ENCODE results near the gene ZNF189. TPM values are rescaled to one million over a fixed set of nuclear protein-coding genes. Genes with fewer than 3 reads are reported as not detected.

ZNF189 gene
- 8.7 to 10.4 TPM (median 9.5 TPM) in 5 replicates for total RNA-seq (2022; extraction: Qiagen RNA extraction)

GRCh38 chr9:101398068-101398929, at the start of gene ZNF189, which contains the start of gene MRPL50:
ZNF189 (plus strand) TSS chr9:101398851; CDS start chr9:101399157, 306 bp downstream.
MRPL50 (minus strand) TSS chr9:101398618; CDS start chr9:101398592, 26 bp downstream.

GRCh38 chr9:101384873-101385536, 13.6 kb upstream of the ZNF189 start, which contains the start of gene BAAT:
BAAT (minus strand) TSS chr9:101385006; CDS start chr9:101371404, 13,602 bp downstream.

GRCh38 chr9:101435601-101436079, 37.0 kb downstream of the ZNF189 start, which contains the start of gene ALDOB:
ALDOB (minus strand) TSS chr9:101435774; CDS start chr9:101430887, 4,887 bp downstream.

Other genes with a start within 250 kb of the ZNF189 start
- 0.32 to 0.58 TPM (median 0.42 TPM) in 5 replicates for gene BAAT, start 13.8 kb upstream of the ZNF189 start, total RNA-seq (2022; extraction: Qiagen RNA extraction)
- 12.3 to 20.5 TPM (median 13.8 TPM) in 5 replicates for gene MRPL50, start 233 bp upstream of the ZNF189 start, total RNA-seq (2022; extraction: Qiagen RNA extraction)
- not detected in 5 replicates for gene ALDOB, start 36.9 kb downstream of the ZNF189 start, total RNA-seq (2022; extraction: Qiagen RNA extraction)
- gene RNF20, start 135.0 kb downstream of the ZNF189 start, total RNA-seq (2022; extraction: Qiagen RNA extraction) = 20.9 to 27.0 TPM (median 25.4 TPM) in 5 replicates
- gene PPP3R2, start 196.1 kb downstream of the ZNF189 start, total RNA-seq (2022; extraction: Qiagen RNA extraction) = not detected in 5 replicates

All from A549 treated with dexamethasone at 1 μM for 4 hours (cell line).